Effector memory CD8-positive, alpha-beta T cell (primary cell): ENCODE results near the gene MAMDC2.

ENCODE experiments used
- ATAC-seq: fragments of 150-1000 bp; cut with Tn5 transposase; replicated peaks from 2 replicates; pipeline ENCODE4 v1.10.0; 2021; ENCODE audit warnings: mild to moderate bottlenecking, moderate library complexity
- DNase-seq, 3 experiments: peaks; one replicate each; pipeline ENCODE4 v3.0.0; 2021
- H3K27ac Mint-ChIP-seq, 2 donors: one replicate each; pipeline ENCODE4 v1.8.0; 2022; ENCODE audit warnings: mild to moderate bottlenecking in 2 of 2, mixed read lengths in 2 of 2, moderate library complexity in 2 of 2
- H3K27me3 Mint-ChIP-seq, 2 donors: one replicate each; pipeline ENCODE4 v1.8.0; 2022; ENCODE audit warnings: mixed read lengths in 2 of 2
- H3K36me3 Mint-ChIP-seq: one replicate; pipeline ENCODE4 v1.8.0; 2022; ENCODE audit warnings: mild to moderate bottlenecking, moderate library complexity, mixed read lengths; ENCODE audit not compliant: insufficient read depth
- H3K4me1 Mint-ChIP-seq, 2 donors: one replicate each; pipeline ENCODE4 v1.8.0; 2022; ENCODE audit warnings: low read depth in 2 of 2, mixed read lengths in 2 of 2
- H3K4me3 Mint-ChIP-seq, 2 donors: one replicate each; pipeline ENCODE4 v1.8.0; 2022; ENCODE audit warnings: mild to moderate bottlenecking in 2 of 2, mixed read lengths in 2 of 2, moderate library complexity in 2 of 2
- H3K9me3 Mint-ChIP-seq, 2 donors: one replicate each; pipeline ENCODE4 v1.8.0; 2022; ENCODE audit warnings: mixed read lengths in 2 of 2

MAMDC2 gene

DNA sequence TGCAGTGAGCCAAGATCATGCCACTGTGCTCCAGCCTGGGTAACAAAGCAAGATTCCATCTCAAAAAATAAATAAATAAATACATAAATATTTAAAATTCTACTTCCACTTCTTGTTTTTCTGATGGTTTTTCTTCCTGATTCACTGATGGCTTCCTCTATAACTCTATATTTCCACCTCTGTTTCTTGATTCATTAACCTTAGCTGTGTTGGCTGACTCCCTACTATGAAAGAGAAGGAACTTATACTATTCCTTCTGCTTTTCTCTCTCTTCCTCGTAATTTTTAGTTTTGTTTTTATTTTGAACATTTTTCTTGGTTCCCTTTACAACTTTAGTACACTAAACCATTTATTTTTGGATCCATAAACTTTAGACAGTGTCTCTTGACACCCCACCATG is 103.5 kb downstream of the MAMDC2 start:
- Mint-ChIP-seq H3K4me3 (no peak overlapping the region), H3K36me3 (no peaks in the 10 kb centered on the region), H3K4me1 (peaks cover 0 to 4% of the 10 kb centered on the region in 2 donors), H3K27me3 (peaks cover 20 to 30% of the 10 kb centered on the region in 2 donors), H3K27ac (no peak overlapping the region), H3K9me3 (no peaks in the 10 kb centered on the region)
- DNase-seq, result no peak
- no peak for ATAC-seq

DNA sequence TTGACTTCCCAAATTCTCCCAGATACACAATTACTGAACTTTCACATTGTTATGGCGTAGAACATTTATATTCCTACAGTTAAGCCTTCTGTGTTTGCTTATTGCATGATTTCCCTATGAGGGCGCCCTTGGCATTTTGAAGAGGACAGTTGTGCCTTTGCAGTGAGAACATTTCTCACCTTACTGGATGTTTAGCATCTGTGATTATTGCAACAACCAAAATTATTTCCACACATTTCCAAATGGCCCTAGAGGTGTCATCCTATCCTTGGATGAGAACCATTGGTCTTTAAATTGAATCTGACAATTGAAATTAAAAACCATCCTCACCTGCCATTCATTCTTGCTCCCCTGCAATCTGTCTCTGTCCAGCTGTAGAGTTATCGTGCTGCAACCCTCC is 104.0 kb downstream of the MAMDC2 start:
- Mint-ChIP-seq H3K36me3 (no peaks in the 10 kb centered on the region), H3K27ac (no peak overlapping the region), H3K27me3 (peaks cover 16 to 26% of the 10 kb centered on the region in 2 donors), H3K9me3 (no peaks in the 10 kb centered on the region), H3K4me3 (no peak overlapping the region), H3K4me1 (peaks cover 0 to 4% of the 10 kb centered on the region in 2 donors)
- DNase-seq (no peak), ATAC-seq (no peak)

DNA sequence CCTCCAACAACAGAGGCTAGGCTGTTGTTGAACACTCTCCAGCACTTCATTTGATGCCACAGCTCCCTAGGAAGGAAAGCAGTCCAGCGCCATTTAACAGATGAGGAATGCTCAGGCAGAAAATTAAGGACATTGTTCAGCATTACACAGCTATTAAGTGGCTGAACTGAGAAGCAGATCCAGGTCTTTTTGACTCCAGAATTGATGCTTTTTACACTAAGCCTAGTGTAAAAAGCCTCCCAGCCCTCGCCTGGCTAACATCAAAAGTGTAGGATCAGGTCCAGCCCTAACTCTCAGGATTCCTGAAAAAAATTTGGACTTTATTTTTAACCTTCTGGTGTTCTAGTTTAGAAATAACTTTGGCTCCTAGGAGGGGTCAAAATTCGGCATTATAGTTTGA is 108.7 kb downstream of the MAMDC2 start:
- Mint-ChIP-seq H3K36me3 (no peaks in the 10 kb centered on the region), H3K4me3 (no peak overlapping the region), H3K9me3 (no peaks in the 10 kb centered on the region), H3K27ac (no peak overlapping the region), H3K4me1 (peaks cover 0 to 2% of the 10 kb centered on the region in 2 donors), H3K27me3 (peaks cover 21 to 37% of the 10 kb centered on the region in 2 donors)
- ATAC-seq, result no peak
- no peak for DNase-seq

DNA sequence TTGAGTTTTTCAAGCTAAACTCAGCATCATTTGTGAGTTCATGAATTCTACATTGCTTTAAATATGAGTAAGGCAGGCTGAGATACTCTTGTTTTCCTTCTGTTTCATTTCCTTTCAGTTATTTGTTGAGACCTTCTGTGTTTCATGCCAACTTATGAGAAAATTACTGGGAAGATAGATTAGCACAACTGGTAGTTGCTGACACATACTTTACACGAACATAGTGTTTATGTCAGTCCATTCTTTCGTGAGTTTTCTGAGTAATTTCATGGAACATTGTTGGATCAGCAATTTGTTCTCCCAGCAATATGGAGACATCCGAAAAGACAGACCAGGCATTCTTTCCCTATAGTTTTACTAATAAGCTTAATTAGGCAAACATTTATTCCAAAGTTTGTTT is 113.1 kb downstream of the MAMDC2 start:
- Mint-ChIP-seq H3K9me3 (no peaks in the 10 kb centered on the region), H3K4me3 (no peak overlapping the region), H3K27ac (no peak overlapping the region), H3K36me3 (no peaks in the 10 kb centered on the region), H3K27me3 (peaks cover 23 to 25% of the 10 kb centered on the region in 2 donors), H3K4me1 (no peaks in the 10 kb centered on the region)
- DNase-seq (no peak), ATAC-seq (no peak)

DNA sequence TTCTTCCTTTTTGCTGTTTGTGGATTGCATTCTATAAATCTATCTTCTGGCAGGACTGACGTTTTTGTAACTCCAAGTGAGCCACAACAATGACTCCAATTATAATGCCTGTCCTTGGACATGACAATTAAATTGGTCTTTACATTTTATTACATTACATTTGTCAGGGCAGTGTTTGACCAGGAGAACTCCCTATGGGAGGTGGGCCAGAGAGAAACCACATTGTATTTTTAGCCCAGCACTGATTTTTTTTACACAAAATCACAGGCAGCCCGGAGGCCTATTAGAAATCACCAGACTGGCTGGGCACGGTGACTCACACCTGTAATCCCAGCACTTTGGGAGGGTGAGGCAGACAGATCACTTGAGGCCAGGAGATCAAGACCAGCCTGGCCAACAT is 116.0 kb downstream of the MAMDC2 start:
- H3K27ac Mint-ChIP-seq, result no peak overlapping the region
- H3K36me3 Mint-ChIP-seq, result no peaks in the 10 kb centered on the region
- H3K27me3 Mint-ChIP-seq, result peaks cover 23 to 25% of the 10 kb centered on the region in 2 donors
- no peak overlapping the region for H3K4me3 Mint-ChIP-seq
- DNase-seq (no peak), ATAC-seq (no peak)
- H3K9me3 Mint-ChIP-seq, result no peaks in the 10 kb centered on the region
- no peaks in the 10 kb centered on the region for H3K4me1 Mint-ChIP-seq

DNA sequence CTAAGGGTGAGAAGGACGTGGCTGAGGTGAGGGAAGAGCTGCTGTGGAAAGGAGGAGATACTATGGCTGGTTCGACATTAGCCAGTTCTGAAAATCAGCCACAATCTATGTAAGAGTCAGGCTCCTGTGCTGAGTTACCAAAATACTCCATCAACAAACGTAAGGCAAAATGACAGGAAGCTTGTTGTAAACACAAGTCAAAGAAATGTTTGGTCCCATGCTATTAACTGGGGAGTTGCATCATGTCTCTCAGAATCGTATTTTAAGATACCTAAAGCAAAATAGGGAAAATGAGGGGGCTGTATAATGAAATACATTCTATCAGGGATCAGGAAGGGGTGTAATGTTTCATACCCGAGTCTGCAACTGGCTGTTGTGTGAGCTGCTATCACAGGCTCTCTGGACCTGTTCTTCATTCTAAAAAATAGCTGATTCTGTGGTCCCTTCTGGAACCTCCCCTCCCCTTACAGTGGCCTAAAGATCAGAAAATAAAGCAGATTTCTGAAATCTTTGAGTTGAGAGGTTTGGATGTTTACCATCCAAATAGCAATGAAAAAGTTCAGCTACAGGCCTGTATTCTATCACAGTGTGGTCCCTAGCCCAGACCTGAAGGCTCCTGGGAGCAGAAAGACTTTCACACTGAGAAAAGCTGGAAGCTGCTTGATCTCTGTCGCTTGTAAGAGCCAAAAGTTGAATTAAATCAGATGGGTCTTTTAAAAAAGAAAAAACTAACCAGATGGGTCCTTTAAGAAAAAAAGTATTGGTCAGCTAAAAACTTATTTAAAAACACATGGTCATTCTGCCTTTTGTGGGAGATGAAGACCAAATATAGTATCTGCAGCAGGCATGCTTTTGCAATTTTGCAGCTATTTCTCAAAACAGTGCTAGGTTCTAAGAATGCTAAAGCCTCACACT is 117.3 kb downstream of the MAMDC2 start:
- no peak overlapping the region for H3K4me3 Mint-ChIP-seq
- peaks cover 11 to 12% of the 10 kb centered on the region in 2 donors for H3K27me3 Mint-ChIP-seq
- no peaks in the 10 kb centered on the region for H3K4me1 Mint-ChIP-seq
- H3K27ac Mint-ChIP-seq, result no peak overlapping the region
- no peaks in the 10 kb centered on the region for H3K9me3 Mint-ChIP-seq
- ATAC-seq, result no peak
- H3K36me3 Mint-ChIP-seq, result no peaks in the 10 kb centered on the region
- no peak for DNase-seq

DNA sequence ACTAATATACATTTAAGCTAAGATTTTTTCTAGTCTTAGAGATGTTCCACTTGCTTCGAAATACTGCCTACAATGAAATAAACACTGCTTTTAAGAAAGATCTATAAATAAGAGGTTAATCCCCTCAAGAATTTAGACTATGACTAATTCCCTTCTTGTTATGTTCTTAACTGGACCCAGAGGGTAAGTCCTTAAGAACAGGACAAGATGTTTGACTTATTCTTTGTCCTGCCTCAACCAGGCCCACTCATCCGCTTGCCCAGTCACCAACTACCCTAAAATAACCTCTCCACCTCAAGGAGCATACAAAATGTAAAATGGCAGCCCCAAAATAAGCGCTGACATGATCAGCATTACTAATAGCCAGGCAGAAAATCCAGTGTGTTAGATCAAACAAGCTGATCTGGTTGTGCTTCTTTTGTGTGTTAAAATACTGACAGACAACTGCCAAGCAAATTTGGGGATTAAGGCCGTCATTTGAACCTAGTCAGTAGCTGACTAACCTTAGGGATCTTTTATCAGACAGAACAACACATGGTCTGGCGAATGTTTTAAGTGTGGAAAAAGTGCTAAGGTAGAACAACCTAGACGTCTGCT is 121.5 kb downstream of the MAMDC2 start:
- no peak overlapping the region for H3K27ac Mint-ChIP-seq
- no peaks in the 10 kb centered on the region for H3K9me3 Mint-ChIP-seq
- H3K4me3 Mint-ChIP-seq, result no peak overlapping the region
- ATAC-seq (no peak), DNase-seq (no peak)
- H3K4me1 Mint-ChIP-seq, result no peaks in the 10 kb centered on the region
- H3K27me3 Mint-ChIP-seq, result peaks cover 0 to 9% of the 10 kb centered on the region in 2 donors
- H3K36me3 Mint-ChIP-seq, result no peaks in the 10 kb centered on the region

DNA sequence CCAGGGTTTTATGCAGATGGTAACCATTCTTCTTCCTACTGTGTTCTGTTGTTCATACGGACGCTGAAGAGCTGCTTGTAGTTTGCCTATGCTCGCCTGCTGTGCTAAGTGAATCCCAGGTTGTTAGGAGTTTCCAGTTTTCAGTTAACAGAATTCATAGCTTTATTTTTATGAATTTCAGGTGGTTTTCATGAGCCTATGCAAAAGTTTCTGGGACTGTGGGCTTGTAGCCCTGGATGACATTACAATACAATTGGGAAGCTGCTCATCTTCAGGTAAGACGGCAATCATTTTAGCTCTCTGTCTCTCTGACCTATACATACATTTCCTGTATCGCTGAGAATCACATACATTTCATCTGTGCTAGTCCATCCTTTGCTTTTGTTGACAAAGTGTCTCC is 124.9 kb downstream of the MAMDC2 start:
- no peaks in the 10 kb centered on the region for H3K36me3 Mint-ChIP-seq
- no peaks in the 10 kb centered on the region for H3K9me3 Mint-ChIP-seq
- DNase-seq (no peak), ATAC-seq (no peak)
- H3K27me3 Mint-ChIP-seq, result peaks cover 0 to 9% of the 10 kb centered on the region in 2 donors
- no peak overlapping the region for H3K27ac Mint-ChIP-seq
- no peak overlapping the region for H3K4me3 Mint-ChIP-seq
- H3K4me1 Mint-ChIP-seq, result no peaks in the 10 kb centered on the region

DNA sequence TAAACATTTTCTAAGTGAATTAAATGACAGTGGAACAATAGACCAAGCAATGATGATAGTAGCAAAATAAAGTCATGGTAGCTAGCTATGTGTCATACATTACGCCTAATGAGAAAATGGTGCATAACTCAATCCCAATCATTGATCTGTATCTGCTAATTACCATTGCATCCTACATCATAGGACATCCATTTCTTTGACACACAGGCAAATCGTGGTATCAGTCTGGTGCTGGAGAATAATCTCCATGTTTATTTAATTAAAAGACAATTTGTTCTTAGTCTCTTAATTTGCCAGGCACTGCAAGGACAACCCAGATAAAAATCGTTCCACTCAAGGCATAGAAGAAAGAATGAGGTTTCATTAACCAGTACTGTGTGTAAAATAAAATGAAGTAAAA is 125.6 kb downstream of the MAMDC2 start:
- H3K27ac Mint-ChIP-seq, result no peak overlapping the region
- no peaks in the 10 kb centered on the region for H3K9me3 Mint-ChIP-seq
- DNase-seq, result no peak
- no peaks in the 10 kb centered on the region for H3K36me3 Mint-ChIP-seq
- no peak overlapping the region for H3K4me3 Mint-ChIP-seq
- ATAC-seq, result no peak
- H3K4me1 Mint-ChIP-seq, result no peaks in the 10 kb centered on the region
- peaks cover 0 to 9% of the 10 kb centered on the region in 2 donors for H3K27me3 Mint-ChIP-seq

DNA sequence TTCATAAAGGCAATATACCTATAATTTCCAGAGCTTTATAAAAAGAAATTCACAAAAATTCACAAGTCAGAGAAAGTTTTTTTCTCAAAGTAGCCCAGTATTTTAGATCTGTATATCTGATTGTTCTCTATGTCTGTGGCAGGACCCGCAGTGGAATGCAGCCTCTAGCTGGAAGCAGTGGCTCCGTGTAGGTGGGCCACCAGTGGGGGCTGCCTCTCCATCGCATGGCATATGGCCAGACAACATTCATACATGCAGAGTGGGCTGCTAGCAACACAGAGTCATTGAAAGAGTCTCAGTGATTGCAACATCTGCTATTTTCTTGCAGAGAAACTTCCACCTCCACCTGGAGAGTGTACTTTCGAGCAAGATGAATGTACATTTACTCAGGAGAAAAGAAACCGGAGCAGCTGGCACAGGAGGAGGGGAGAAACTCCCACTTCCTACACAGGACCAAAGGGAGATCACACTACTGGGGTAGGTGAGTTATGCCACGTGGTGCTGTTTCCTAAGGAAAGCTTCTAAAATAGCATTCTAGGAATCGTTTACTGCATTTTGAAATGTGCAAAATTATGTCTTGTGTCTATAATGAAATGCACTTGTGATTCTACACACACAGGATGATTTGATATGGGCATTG is 126.6 kb downstream of the MAMDC2 start:
- Mint-ChIP-seq H3K4me1 (no peaks in the 10 kb centered on the region), H3K9me3 (peaks cover 0 to 1% of the 10 kb centered on the region in 2 donors), H3K36me3 (no peaks in the 10 kb centered on the region), H3K27ac (no peak overlapping the region), H3K27me3 (peaks cover 9 to 15% of the 10 kb centered on the region in 2 donors), H3K4me3 (no peak overlapping the region)
- ATAC-seq, result no peak
- DNase-seq, result no peak

DNA sequence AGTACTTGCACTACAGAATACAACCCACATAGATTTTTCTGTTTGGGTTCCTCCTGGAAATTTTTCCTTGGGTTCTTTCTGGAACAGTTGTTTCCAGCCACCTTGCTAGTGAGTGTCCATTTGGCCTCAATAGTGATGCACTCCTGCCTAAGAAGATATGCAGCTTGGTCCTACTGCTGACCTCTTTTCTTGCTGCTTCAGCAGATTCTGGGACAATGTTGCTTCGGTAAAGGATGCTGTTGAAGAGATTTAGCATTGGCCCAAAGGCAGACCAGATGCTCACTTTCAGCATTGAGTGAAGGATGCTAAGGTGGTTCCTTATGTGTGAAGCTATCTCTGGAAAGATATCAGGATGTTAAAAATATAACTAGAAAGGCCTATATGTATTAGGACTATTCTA is 128.9 kb downstream of the MAMDC2 start:
- Mint-ChIP-seq H3K9me3 (peaks cover 0 to 1% of the 10 kb centered on the region in 2 donors), H3K4me3 (no peak overlapping the region), H3K27me3 (peaks cover 9% of the 10 kb centered on the region in 2 donors), H3K4me1 (no peaks in the 10 kb centered on the region), H3K36me3 (no peaks in the 10 kb centered on the region), H3K27ac (no peak overlapping the region)
- DNase-seq (no peak), ATAC-seq (no peak)

DNA sequence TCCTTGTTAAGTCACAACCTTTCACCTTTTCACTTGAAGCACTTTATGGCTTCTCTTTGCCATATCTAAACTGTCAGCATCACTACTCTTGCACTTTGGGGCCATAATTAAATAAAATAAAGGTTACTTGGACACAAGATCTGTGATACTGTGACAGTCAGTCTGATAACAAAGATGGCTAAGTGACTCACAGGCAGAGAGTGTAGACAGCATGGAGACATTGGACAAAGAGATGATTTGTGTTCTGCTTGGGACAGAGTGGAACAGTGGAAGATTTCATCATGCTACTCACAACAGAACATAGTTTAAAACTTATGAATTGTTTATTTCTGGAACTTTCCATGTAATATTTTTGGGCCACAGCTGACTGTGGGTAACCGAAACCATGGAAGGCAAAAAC is 133.5 kb downstream of the MAMDC2 start:
- Mint-ChIP-seq H3K4me3 (no peak overlapping the region), H3K4me1 (no peaks in the 10 kb centered on the region), H3K36me3 (no peaks in the 10 kb centered on the region), H3K27me3 (peaks cover 6 to 9% of the 10 kb centered on the region in 2 donors), H3K9me3 (peaks cover 0 to 10% of the 10 kb centered on the region in 2 donors), H3K27ac (no peak overlapping the region)
- DNase-seq (no peak), ATAC-seq (no peak)

DNA sequence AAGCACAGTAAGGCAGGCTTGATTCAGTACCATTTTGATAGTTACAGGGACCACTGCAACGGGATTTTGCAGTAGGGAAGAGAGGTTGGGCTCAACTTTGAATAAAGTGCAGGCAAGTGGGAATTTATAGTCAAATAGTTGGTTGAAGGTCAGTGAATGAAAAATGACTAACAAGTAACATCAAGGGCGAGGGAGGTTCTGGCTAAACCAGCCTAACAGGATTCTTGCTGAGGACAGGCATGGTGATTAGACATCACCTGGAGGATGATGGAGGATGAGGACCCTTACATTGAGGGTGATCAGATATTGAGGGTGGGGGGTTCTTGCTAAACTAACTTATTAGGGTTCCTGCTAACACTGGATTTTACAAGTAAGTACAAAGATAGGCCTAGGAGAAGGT is 149.1 kb downstream of the MAMDC2 start:
- H3K36me3 Mint-ChIP-seq, result no peaks in the 10 kb centered on the region
- H3K9me3 Mint-ChIP-seq, result peaks cover 0 to 22% of the 10 kb centered on the region in 2 donors
- no peaks in the 10 kb centered on the region for H3K4me1 Mint-ChIP-seq
- DNase-seq (no peak), ATAC-seq (no peak)
- H3K27ac Mint-ChIP-seq, result no peak overlapping the region
- no peak overlapping the region for H3K4me3 Mint-ChIP-seq
- peaks cover 15 to 30% of the 10 kb centered on the region in 2 donors for H3K27me3 Mint-ChIP-seq

DNA sequence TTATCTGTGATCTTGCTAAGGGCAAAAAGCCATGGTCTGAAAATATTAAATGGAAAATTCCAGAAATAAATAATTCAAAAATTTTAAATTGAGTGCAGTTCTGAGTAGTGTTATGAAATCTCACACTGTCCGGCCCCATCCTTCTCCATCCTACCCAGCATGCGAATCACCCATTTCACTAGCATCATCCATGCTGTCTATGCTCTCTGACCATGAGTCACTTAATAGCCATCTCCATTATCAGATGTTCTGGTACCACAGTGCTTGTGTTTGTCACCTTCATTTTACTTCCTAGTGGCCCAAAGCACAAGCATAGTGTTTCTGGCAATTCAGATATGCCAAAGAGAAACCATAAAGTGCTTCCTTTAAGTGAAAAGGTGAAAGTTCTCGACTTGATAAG is 151.8 kb downstream of the MAMDC2 start:
- DNase-seq, result no peak

More for the DNA sequence above, 151.8 kb downstream of the MAMDC2 start:
- no peak for ATAC-seq
- peaks cover 0 to 15% of the 10 kb centered on the region in 2 donors for H3K9me3 Mint-ChIP-seq
- no peaks in the 10 kb centered on the region for H3K4me1 Mint-ChIP-seq
- no peaks in the 10 kb centered on the region for H3K36me3 Mint-ChIP-seq
- H3K27me3 Mint-ChIP-seq, result peaks cover 11 to 19% of the 10 kb centered on the region in 2 donors
- no peak overlapping the region for H3K27ac Mint-ChIP-seq
- no peak overlapping the region for H3K4me3 Mint-ChIP-seq
